CD4-positive, alpha-beta T cell treated with Interleukin-15 for 4 hours (primary cell): Measurements from ENCODE around the gene PNLIPRP2.

Experiments used
- DNase-seq: peaks from one replicate; pipeline ENCODE4 v3.0.0-alpha.2; 2020; ENCODE audit warnings: low spot score

Gene PNLIPRP2

DNA sequence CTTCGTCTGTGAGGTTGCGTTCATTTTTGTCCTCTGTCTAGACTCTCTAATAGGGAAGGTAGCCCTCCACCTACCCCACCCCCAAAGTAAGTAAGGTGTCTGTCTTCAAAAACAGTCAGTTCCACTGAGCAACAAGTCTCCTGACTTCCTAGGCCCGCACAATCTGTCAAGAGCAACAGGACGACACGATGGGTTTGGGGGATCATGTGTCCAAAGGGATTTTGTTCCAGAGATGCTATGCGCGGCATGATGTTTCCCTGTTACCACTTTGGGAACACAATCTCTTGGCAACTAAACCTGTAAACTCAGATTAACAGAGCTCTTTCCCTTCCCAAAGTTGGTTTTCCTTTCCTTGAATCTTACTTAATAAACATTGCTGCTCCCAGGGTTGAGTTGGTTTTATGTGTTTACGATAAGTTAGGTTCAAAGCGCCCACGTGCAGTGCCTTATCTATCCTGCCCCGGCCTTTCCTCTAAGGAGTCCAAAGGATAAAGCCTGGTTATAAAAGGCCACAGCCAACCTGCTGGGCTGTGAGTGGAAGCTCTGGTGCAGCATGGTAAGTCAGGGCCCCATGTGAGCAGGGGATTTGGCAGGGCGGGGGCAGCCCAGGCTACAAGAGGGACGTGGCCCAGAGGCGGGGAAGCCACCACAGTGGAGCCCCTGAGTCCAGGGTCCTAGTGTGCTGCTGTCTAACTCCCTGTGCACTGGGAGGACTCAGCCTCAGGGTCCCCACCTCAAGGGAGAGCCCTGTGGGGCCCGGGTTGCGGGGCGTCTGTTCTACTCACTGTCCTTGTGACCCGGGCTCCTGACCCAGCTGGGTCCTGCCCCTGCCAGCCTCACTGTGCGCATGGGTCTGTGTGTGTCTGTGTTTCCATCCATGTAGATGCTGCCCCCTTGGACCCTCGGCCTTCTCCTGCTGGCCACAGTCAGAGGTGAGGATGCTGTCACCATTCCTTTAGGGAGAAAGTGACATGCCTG, at the start of gene PNLIPRP2:
Gene PNLIPRP2, plus strand, starts transcription at position 531 of the 978 bp plus-strand sequence.
- DNase-seq = no peak

DNA sequence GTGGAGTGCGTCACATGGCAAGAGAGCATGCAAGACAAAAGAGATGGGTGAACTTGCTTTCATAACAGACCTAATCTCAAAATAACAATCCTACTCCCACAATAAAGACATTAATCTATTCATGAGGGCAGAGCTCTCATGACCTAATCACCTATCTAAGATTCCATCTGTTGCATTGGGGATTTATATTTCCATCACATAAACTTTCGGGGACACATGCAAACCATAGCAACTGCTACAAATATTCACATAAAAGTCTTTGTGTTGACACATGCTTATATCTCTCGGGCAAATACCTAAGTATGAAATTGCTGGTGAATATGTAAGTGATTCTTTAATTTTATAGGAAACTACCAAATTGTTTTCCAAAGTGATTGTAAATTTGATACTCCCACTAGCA, 46.0 kb upstream of the PNLIPRP2 start:
- DNase-seq = no peak

DNA sequence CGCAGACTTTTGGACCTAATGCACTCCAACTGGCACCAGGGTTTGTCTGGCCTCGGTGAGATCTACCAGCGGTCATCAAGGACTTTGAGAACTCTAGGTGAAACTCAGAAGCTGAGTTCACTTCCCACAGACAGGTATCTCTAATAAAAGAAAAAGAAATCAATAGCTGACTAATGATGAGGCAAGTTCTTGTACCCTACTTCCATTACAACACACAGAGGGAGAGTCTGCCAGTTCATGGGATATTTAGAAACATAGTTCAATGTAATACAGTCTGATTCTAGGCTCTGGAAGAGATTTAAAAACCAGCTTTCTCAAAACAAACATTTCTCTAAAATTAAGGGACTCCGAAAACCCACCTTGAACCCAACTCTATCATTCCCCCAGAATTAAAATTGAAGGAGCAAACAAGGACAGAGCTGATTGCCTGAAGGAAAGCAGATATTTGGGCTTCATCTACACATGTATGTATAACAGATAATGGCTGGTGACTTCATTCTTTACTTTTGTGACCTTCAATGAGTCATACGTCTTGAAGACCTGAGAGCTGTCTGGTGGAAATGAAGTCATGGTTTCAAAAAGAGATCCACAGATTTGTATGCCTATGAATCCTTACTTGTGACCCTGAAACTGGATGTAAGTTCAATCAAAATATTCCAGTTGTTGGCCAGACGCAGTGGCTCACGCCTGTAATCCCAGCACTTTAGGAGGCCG, 32.7 kb upstream of the PNLIPRP2 start:
- DNase-seq = no peak

DNA sequence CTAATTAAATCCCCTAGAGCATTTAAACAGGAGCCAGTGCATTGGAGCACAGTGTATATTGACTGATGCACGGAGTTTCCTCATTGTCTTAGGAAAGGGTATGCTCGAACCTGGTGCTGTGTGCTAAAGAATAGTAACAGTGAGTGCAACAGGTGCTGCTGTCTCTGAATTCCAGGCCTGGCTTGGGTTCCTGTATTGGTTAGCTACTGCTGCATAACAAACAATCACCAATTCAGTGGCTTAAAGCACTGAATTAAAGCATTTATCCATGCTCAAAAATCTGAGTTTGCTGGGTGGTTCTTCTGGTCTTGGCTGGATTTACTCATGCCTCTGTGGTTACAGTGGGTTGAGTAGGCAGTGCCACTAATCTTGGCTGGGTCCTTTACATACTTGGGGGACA, 31.8 kb upstream of the PNLIPRP2 start:
- DNase-seq = no peak

DNA sequence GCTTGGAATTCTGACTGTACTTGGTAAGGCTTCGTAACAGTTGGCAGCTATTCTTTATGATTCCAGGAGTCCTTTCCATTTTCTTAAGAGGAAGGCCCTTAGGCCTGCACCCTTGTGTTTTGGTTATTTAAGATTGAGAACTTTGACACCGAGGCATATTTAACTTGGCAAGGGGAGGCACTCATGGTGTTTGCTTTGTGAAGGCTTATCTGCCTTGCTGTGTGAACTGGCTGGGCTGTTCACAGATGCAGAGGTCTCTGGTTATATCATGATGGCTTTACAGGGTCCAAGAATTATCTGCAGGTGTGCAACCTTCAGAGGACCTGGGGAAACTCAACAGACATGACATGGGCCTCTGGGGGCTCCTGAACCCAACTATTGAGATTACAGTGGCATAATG, 30.8 kb upstream of the PNLIPRP2 start:
- DNase-seq = no peak

DNA sequence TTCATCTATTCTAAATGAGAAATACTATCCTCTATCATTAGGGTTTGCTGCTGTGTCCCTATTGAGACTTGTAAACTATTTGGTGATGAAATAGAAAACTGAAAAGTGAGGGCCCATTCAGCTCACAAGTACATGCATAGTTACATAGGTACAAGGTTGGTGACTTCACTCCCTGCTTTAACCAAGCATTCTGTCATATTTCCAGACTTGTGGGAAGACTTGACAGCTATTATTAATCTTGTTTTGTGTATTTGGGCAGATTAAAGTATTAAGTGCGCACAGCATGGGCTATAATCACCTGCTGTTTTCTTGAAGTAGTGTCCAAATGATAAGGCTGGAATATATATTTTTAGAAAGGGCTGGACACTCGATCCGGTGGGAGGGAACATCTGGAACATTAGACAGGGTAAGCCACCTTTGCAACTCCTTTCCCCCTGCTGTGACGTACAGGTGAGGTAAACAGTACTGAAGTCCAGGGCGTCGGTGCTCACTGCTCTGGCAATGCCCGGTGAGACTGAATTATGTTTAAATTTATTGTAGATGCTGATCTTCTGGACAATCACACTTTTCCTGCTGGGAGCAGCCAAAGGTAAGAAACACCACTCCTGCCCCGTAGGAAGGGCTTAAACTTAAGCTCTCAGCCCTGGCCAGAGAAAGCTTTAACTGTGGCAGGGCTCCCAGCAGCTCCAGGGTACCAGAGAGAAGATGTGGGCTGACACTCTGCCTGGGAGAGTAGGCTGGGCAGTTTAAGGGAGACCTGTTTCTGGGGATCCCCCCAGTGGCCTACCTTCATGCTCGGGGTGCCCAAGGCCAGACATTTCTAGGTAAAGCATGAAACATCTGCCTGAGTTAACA, 29.9 kb upstream of the PNLIPRP2 start, which contains the start of gene PNLIPRP1:
Gene PNLIPRP1, plus strand, starts transcription at position 370 of the 855 bp plus-strand sequence. Its CDS starts 171 bp downstream, at position 541.
- no peak for DNase-seq

DNA sequence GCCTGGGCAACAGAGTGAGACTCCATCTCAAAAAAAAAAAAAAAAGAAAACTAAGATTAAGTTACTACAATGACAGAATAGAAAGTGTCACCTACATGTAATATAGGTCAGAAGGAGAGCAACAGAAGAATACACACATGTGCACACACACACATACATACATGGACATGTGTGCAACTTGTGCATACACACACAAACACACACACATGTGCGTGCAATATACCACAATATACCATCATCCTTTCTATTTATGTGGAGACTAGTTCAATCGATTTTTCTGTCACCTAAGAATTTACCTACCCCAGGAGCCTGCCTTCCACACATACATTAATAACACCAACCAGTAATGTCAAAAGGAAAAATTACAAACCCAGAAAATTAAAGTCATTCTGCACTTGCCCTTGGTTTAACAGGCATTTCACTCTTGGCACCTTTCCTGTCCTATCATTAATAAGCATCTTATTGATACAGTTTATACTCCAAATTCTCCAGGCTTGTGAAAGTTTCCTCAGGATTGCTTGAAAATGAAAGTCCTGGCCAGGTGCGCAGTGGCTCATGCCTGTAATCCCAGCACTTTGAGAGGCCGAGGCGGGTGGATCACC, 27.5 kb upstream of the PNLIPRP2 start:
- no peak for DNase-seq

DNA sequence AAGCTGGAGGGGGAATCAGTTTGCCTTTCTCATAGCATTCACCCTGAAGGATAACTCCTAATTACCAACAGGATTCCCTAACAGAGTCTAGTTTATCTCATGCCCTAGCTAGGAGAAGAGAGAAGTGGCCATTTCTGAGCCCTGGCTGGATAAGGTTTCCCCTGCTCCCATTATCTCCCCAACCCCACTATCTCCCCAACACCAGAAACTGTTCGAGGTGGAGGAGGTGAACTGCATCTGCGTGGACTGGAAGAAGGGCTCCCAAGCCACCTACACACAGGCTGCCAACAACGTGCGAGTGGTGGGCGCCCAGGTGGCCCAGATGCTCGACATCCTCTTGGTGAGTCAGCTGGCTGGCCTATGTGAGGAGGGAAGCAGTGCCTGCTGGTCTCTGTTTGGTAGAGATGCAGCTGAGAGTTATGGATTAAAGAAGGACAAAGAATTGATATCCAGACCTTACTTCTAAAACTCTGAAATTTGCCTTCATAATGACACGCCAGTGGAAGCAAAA, 26.2 kb upstream of the PNLIPRP2 start:
- no peak for DNase-seq

DNA sequence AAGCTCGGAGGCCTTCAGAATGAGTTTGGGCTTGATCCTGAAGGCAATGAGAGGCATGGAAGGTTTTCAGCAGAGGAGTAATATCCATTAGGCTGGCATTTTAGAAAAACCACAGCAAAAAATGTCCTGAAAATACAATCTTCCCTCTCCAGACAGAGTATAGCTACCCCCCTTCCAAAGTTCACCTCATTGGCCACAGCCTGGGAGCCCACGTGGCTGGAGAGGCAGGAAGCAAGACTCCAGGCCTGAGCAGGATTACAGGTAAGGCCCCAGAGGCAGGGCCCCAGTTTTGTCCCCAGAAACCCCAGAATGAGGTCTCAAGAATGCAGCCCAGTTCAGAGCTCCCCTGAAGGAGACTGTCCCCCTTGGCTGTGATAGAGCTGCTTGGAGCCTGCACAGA, 24.7 kb upstream of the PNLIPRP2 start:
- no peak for DNase-seq

DNA sequence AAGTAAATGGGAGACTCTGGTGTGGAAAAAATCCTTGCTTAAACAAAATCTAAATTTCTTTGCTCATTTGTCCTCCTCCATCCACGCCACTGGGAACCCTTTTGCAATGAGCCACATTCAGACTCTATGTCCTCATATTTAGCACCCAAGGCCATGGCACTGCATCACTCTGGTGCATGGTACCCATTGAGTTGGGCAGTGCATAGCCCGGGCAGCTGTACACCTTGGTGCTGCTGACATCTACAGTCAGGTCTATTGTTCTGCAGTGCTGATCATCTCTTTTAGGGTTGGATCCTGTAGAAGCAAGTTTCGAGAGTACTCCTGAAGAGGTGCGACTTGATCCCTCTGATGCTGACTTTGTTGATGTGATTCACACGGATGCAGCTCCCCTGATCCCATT, 23.2 kb upstream of the PNLIPRP2 start:
- no peak for DNase-seq

DNA sequence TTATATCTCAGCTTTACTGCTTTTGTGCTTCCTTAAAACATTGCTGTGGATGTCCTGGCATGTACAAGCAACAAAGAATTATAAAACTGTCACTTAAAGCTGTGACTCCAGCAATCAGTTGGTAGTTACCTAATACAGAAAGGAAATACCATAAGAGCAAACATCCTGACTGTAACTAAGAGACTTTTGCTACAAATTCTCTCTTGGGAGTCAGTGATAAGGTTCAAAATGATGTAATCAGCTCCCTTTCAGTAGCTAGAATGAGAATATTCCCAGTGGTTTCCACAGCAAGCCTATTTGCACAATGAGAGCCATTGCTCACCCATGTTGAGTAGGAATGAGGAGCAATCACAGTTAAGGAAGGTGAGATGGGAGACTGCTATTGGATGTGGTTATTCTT, 22.4 kb upstream of the PNLIPRP2 start:
- DNase-seq = no peak

DNA sequence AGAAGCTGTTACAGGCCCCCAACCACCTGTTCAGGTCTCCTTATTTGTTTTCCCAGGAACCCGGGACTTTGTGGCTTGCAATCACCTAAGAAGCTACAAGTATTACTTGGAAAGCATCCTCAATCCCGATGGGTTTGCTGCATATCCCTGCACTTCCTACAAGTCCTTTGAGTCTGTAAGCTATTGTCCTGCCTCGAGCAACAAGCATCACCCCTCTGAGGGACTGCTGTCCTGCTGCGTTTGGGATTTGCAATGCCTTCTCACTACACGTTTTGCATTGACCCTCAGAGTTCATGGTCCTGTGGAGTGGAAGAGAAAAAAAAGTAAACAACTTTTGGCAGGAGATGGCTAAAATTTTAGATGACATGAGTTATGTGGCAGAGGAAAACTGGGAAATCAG, 20.8 kb upstream of the PNLIPRP2 start:
- no peak for DNase-seq

DNA sequence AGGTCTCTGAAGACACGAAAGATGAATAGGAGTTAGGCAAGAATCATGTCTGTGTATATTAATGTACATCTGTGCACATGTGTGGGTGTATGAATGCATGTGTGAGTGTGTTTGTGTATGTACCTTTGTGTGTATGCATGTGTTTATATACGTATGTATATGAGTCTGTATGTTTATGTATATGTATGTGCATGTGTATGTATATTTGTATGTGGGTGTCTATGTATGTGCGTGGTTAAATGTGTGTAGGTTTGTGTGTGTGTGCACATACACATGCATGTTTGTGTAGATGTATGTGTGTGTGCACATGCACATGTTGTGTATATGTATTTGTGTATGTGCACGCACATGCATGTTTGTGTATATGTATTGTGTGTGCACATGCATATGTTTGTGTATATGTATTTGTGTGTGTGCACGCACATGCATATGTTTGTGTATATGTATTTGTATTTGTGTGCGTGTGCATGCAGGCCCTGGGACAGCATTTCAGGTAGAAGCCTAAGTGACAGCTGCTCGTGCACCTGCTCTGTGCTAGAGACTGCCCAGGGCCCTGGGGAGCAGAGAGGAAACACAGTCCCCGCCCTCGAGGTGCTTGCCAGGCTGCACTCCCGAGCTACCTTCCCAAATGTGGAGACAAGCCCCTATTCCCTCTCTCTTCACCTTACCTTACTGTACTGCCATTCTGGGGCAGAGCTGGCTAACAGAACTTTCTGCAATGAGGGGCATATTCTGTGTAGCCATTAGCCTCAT, 17.9 kb upstream of the PNLIPRP2 start:
- DNase-seq = no peak

DNA sequence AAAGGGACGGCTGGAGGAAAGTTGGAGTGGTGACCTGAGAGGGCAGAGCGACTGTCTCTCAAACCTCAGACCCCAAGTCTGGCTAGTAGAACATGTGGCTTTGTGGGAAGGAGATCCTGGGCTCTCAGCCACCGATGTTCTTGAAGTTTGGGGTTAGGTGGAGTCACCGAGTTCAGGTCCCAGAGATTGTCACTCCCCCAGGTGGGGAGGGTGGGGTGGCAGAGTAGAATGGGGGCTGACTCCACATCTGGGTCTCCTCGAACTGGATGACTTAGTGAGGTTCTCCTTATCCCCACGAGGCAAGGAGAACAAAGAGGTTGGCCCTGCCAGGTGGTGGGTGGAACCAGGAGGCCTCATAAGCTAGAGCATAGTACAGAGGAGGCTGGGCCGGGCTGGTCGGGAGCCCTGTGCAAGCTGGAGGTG, 14.7 kb upstream of the PNLIPRP2 start:
- no peak for DNase-seq

DNA sequence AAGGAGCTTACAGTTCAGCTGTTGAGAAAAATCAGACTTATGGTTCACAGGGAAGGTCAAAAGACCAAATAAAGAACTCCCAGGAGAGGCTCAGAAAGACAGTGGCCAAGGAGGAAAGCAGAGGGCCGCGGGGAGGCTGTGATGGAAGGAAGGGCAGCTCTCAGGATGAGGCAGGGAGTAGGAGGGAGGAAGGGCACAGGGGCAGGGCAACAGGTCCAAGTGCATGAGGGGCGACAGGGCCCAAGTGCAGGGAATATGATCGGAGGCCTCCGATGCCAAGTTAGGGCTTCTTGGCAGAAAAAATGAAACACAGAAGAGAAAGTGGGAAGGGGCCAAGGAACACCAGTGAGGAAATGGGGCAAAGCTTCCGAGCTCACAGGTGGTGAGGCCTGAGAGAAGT, 13.4 kb upstream of the PNLIPRP2 start:
- DNase-seq = no peak

DNA sequence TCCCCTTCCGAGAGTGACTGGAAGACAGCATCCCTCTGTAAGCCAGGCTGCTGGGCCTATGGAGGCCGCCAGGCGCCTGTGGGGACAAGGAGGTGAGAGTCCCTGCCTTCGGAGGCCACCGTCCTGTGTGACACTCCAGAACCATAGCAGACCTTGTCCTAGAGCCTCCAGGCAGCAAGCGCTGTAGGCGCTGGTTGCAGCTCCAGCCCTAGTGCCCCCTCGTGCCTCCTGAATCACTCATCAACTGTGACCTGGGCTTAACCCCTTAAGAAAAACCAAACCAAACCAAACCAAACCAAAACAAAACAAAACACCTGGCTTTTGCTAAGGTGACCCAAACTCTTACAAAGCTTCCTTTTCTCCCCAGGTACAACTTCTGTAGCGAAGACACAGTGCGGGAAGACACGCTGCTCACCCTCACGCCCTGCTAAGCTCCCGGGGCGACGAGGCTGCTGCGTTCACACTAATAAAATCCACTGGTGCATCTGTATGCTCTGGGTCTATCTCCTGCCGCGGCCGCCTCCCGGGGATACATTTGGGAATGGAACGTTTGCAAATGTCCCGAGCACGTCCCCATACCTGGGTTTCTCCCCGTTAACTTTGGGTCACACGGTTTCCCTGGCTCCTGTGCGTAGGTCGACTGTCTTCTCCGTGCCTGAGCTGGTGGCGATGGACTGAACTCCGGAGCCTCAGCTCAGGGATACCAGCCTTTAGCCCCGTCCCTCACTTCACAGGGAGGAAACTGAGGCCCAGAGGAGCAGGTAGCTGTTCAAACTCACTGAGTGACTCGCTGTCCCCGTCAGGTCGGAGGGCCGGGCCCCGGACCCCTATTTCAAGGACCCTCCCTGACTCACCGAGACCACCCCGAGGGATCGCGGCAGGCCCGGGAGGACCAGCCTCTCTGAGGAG, 11.8 kb upstream of the PNLIPRP2 start:
- no peak for DNase-seq

DNA sequence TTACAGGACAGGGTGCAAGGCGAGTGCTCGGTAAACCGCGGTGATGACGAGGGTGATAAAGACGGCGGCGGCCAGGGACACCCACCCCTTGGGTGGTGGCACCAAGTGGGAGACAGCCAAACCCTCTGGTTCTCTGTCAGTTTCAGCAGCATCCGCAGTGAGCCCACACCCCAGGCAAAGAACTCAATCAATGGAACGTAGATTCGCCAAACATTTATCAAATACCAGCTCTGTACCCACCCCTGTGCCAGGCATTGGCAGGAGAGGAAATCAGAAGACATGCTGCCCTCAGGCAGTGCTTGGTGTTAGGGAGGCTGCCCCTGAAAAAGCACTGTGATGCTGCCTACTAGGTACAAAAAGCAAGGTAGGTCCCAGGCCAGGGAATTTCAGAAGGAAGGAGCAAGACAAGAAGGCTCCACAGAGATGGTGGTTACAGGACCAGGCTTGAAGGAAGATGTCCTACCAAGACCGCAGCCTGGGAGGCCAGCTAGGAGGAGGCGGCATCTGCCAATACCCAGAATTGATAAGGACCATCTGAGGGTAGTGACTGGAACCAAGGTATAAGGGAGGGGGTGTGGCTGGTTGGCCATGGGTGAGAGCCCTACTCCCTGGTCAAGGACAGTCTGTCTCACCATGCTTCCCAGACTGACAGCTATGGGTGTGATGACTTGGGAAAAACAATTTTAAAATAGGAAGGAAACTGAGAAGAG, 10.2 kb upstream of the PNLIPRP2 start:
- DNase-seq = no peak

DNA sequence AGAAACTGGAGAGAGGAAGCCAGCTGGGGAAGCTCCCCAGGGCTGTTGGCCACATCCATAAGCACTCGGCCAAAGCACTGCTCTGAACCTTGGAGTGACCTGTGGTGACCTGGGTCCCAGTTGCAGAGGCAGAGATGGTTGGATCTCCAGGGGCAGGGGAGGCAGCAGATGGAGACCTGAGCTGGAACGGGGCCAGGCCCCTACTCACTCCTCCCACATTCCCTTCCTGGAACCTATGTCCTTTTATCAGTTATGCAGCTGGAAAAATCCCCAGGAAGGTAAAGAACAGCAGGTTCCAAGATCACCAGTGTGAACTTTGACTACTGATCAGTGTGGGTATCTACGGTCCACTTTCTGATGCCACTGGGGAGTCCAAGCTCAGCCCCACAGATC, 9.6 kb upstream of the PNLIPRP2 start:
- no peak for DNase-seq
